GM20431 (cell line): ENCODE data around the gene ABCC9.
"Not testable (repeated sequence)": the region's sequence is repeated elsewhere in the genome, so short reads cannot be mapped to it uniquely, and the experiment has no call there.

Source experiments
- in situ Hi-C: fragments of 300-500 bp; cut with MseI, MboI; formaldehyde crosslinking; loops from one replicate; pipeline ENCODE4 v1.15.0; 2020; ENCODE audit warnings: low sequenced_read_pairs; ENCODE audit not compliant: unreplicated experiment

Gene ABCC9

GRCh38 chr12:21938879-21939278 lies 2.3 kb downstream of the ABCC9 start:
- in situ Hi-C loops: no loop called here

GRCh38 chr12:21934173-21934572 lies 7.1 kb downstream of the ABCC9 start:
- in situ Hi-C loops: no loop called here

GRCh38 chr12:21933656-21934055 lies 7.6 kb downstream of the ABCC9 start:
- in situ Hi-C loops: no loop called here

GRCh38 chr12:21929972-21930371 lies 11.3 kb downstream of the ABCC9 start:
- in situ Hi-C loops: not testable (repeated sequence)

- in situ Hi-C loops: no loop called here
These were observed 15.8 kb downstream of the ABCC9 start for GRCh38 chr12:21925296-21925913.

GRCh38 chr12:21921436-21921835 lies 19.8 kb downstream of the ABCC9 start:
- in situ Hi-C loops: no loop called here

GRCh38 chr12:21918456-21918855 lies 22.8 kb downstream of the ABCC9 start:
- in situ Hi-C loops: no loop called here

- in situ Hi-C loops: no loop called here
These were observed 27.4 kb downstream of the ABCC9 start for GRCh38 chr12:21913823-21914222.

- in situ Hi-C loops: no loop called here
These were observed 28.9 kb downstream of the ABCC9 start for GRCh38 chr12:21912318-21912717.

- in situ Hi-C loops: no loop called here
These were observed 29.4 kb downstream of the ABCC9 start for GRCh38 chr12:21911832-21912231.

GRCh38 chr12:21910657-21911056 lies 30.6 kb downstream of the ABCC9 start:
- in situ Hi-C loops: no loop called here

- in situ Hi-C loops: no loop called here
These were observed 33.0 kb downstream of the ABCC9 start for GRCh38 chr12:21907948-21908837.

- in situ Hi-C loops: no loop called here
These were observed 34.2 kb downstream of the ABCC9 start for GRCh38 chr12:21906919-21907493.

- in situ Hi-C loops: not testable (repeated sequence)
These were observed 41.7 kb downstream of the ABCC9 start for GRCh38 chr12:21899532-21899931.

- in situ Hi-C loops: no loop called here
These were observed 45.6 kb downstream of the ABCC9 start for GRCh38 chr12:21895651-21896050.

GRCh38 chr12:21894792-21895595 lies 46.2 kb downstream of the ABCC9 start:
- in situ Hi-C loops: no loop called here

GRCh38 chr12:21893924-21894323 lies 47.3 kb downstream of the ABCC9 start:
- in situ Hi-C loops: no loop called here

GRCh38 chr12:21892341-21892740 lies 48.9 kb downstream of the ABCC9 start:
- in situ Hi-C loops: no loop called here

GRCh38 chr12:21891751-21892217 lies 49.4 kb downstream of the ABCC9 start:
- in situ Hi-C loops: no loop called here

- in situ Hi-C loops: no loop called here
These were observed 52.9 kb downstream of the ABCC9 start for GRCh38 chr12:21888276-21888863.
